ENCODE results near the gene FAM25G.

FAM25G gene

DNA sequence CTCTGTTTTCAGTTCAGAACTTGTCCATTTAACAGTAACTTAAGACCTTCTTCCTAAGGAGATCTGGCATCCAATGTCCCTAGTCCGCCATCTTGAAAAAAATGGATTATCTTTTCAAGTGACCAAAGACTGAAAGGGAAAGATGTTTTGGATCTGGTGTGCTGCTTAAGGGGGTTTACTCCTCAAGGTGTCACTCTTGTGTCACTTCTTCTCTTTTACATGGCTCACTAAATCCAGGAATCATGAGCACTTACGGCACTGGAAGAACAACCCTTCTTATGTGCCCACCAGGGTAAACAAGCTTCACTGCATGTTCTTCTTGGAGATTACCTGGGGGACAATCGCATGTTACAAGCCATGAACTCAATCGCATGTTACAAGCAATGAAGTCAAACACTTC, 51.3 kb downstream of the FAM25G start:
- no peak overlapping the region for H3K9ac ChIP-seq (ENCODE audit: low read depth, low read length)
- H3K27me3 ChIP-seq (ENCODE audit: control insufficient read depth, insufficient read depth, low read length) = no peaks in the 10 kb centered on the region
- H3K9me3 ChIP-seq (ENCODE audit: control insufficient read depth, insufficient read depth, low read length) = no peaks in the 10 kb centered on the region
- H3K36me3 ChIP-seq (ENCODE audit: control insufficient read depth, insufficient read depth, low read length) = no peaks in the 10 kb centered on the region
- no peak overlapping the region for H3K4me3 ChIP-seq (ENCODE audit: low read depth, low read length)
- H3K4me1 ChIP-seq (ENCODE audit: control insufficient read depth, insufficient read depth, low read length) = no peaks in the 10 kb centered on the region

DNA sequence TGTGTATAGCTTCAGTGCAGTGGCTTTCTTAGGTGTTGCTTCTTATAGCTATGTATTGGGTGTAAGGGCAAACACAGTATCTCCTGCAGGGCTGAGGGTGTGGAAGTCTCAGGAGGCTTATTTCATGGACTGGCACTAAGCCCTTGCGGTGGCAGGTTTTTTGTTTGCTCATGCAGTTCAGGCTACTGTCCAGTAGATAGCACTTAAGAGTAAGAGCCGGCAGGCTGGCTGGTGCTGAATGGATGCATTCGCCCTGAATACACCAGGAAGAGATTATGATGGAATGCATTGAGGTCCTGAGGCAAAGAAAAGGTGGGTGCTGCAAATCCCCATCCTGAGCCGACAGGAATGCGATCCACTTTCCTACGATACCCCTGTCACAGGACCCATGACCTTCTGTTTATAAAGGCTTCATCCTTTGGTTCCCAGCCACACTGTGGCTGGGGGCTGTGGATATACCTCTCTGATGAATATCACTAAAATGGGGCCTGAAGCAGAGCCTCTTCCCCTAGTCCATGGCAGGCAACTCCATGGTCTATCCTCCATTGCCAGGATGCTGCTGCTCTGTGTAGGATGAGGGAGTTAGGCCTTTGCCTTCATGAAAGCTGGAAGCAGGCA, 52.5 kb downstream of the FAM25G start:
- no peaks in the 10 kb centered on the region for H3K4me1 ChIP-seq (ENCODE audit: control insufficient read depth, insufficient read depth, low read length)
- H3K36me3 ChIP-seq (ENCODE audit: control insufficient read depth, insufficient read depth, low read length) = no peaks in the 10 kb centered on the region
- H3K9ac ChIP-seq (ENCODE audit: low read depth, low read length) = no peak overlapping the region
- no peak overlapping the region for H3K4me3 ChIP-seq (ENCODE audit: low read depth, low read length)
- H3K27me3 ChIP-seq (ENCODE audit: control insufficient read depth, insufficient read depth, low read length) = no peaks in the 10 kb centered on the region
- H3K9me3 ChIP-seq (ENCODE audit: control insufficient read depth, insufficient read depth, low read length) = no peaks in the 10 kb centered on the region
